ENCODE measurements around the gene TBCEL.

TBCEL gene

GRCh38 chr11:121035169-121035755 is 11.4 kb downstream of the TBCEL start:
- no peak for DNase-seq (ENCODE audit: low read depth)
- TF ChIP-seq, protein P1, sequence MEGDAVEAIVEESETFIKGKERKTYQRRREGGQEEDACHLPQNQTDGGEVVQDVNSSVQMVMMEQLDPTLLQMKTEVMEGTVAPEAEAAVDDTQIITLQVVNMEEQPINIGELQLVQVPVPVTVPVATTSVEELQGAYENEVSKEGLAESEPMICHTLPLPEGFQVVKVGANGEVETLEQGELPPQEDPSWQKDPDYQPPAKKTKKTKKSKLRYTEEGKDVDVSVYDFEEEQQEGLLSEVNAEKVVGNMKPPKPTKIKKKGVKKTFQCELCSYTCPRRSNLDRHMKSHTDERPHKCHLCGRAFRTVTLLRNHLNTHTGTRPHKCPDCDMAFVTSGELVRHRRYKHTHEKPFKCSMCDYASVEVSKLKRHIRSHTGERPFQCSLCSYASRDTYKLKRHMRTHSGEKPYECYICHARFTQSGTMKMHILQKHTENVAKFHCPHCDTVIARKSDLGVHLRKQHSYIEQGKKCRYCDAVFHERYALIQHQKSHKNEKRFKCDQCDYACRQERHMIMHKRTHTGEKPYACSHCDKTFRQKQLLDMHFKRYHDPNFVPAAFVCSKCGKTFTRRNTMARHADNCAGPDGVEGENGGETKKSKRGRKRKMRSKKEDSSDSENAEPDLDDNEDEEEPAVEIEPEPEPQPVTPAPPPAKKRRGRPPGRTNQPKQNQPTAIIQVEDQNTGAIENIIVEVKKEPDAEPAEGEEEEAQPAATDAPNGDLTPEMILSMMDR (IDR thresholded peaks at IDR 0.05; ENCODE audit: low read depth, low read length, missing control alignments) = no peak
- no peak overlapping the region for H3K4me3 ChIP-seq (ENCODE audit: low read depth, low read length)

- no peak overlapping the region for H3K4me3 ChIP-seq (ENCODE audit: low read depth, low read length)
- TF ChIP-seq, protein P1 (IDR thresholded peaks at IDR 0.05; ENCODE audit: low read depth, low read length, missing control alignments) = no peak
- no peak for DNase-seq (ENCODE audit: low read depth)
Measured at GRCh38 chr11:121035780-121036179, 11.9 kb downstream of the TBCEL start.

DNA sequence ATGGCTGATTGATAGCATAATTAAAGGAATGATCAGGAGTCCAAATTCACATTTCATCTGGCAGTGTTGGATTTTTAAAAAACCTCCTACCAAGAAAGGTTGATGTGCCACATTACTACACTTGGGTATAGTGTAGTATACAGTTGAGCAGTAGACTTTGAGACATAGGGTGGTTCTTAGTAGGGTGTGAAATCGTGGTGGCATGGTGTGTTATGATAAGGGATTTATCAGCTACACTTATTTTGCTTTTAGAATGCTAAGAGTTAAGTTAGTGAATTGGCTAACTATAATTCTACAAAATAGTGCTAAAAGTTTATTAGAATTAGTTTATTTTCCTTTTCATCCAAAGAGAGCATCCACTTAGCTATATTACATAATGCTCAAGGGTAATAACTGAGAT is 13.1 kb downstream of the TBCEL start:
- H3K4me3 ChIP-seq (ENCODE audit: low read depth, low read length) = no peak overlapping the region
- no peak for DNase-seq (ENCODE audit: low read depth)
- TF ChIP-seq, protein P1 (IDR thresholded peaks at IDR 0.05; ENCODE audit: low read depth, low read length, missing control alignments) = no peak

DNA sequence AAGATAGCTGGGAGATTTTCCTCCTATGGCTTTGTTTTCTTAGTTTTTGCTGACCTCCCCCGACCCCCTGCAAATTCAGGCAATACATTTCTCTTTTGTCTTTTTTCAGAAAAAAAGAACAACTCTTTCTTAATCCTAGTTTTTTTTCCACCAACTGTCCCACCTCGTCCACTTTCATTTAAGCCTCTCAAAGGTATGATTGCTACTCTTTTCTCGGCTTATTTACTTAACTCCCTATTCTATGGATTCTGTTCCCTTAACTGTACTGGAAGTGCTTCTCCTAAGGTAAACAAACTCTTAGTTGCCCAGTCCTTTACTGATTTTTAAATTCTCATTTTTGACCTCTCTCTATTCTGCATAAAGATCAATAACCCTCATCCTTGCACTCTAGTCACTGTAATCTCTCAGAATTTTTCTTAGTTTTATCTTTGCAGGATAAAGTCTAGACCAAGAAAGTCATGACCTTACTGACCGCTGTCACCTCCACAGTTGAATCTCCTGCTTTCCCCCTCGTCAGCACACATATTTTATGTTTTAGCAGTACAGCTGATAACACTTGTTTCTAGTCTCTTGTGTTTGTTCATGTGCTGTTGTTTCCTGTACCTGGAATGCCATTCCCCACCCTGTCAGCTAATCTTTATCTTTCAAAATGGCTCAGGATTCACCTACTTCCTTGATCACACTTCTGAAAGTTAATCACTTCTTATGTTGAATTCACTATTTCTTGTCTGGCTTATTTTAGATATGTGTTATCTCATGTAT is 14.9 kb downstream of the TBCEL start:
- TF ChIP-seq, protein P1 (IDR thresholded peaks at IDR 0.05; ENCODE audit: low read depth, low read length, missing control alignments) = no peak
- no peak overlapping the region for H3K4me3 ChIP-seq (ENCODE audit: low read depth, low read length)

GRCh38 chr11:121039971-121040613 is 16.2 kb downstream of the TBCEL start:
- TF ChIP-seq, protein P1 (IDR thresholded peaks at IDR 0.05; ENCODE audit: low read depth, low read length, missing control alignments) = no peak
- no peak overlapping the region for H3K4me3 ChIP-seq (ENCODE audit: low read depth, low read length)
- no peak for DNase-seq (ENCODE audit: low read depth)

More for the DNA sequence above, 14.9 kb downstream of the TBCEL start:
- DNase-seq (ENCODE audit: low read depth) = no peak

- no peak for DNase-seq (ENCODE audit: low read depth)
- no peak overlapping the region for H3K4me3 ChIP-seq (ENCODE audit: low read depth, low read length)
- TF ChIP-seq, protein P1 (IDR thresholded peaks at IDR 0.05; ENCODE audit: low read depth, low read length, missing control alignments) = no peak
Measured at GRCh38 chr11:121040614-121041002, 16.7 kb downstream of the TBCEL start.
